Nephron (organoid): ENCODE data around the gene FITM2.

ENCODE experiments used
- H3K27ac Mint-ChIP-seq, 3 experiments: 2 replicates each; pipeline ENCODE4 v1.8.0; 2020; ENCODE audit warnings: mixed read lengths in 3 of 3, mild to moderate bottlenecking in 2 of 3, moderate library complexity in 1 of 3
- H3K27me3 Mint-ChIP-seq: 2 replicates; pipeline ENCODE4 v1.8.0; 2021; ENCODE audit warnings: low read depth, mild to moderate bottlenecking, moderate library complexity, mixed read lengths
- H3K36me3 Mint-ChIP-seq: 2 replicates; pipeline ENCODE4 v1.8.0; 2020; ENCODE audit warnings: low read depth, mixed read lengths
- H3K4me1 Mint-ChIP-seq: 2 replicates; pipeline ENCODE4 v1.8.0; 2020; ENCODE audit warnings: mixed read lengths
- H3K4me3 Mint-ChIP-seq, 3 experiments: 2 replicates each; pipeline ENCODE4 v1.8.0; 2020; ENCODE audit warnings: mild to moderate bottlenecking in 3 of 3, mixed read lengths in 3 of 3, moderate library complexity in 2 of 3
- H3K9me3 Mint-ChIP-seq: 2 replicates; pipeline ENCODE4 v1.8.0; 2020; ENCODE audit warnings: mixed read lengths
- TF ChIP-seq, protein P1 (sequence below), 3 experiments: fragments of 200-600 bp; sonication (generic); IDR thresholded peaks; one replicate each; pipeline ENCODE4 v1.5.0; 2021; ENCODE audit warnings: antibody characterized with exemption in 3 of 3; ENCODE audit not compliant: unreplicated experiment in 3 of 3

Gene FITM2

DNA sequence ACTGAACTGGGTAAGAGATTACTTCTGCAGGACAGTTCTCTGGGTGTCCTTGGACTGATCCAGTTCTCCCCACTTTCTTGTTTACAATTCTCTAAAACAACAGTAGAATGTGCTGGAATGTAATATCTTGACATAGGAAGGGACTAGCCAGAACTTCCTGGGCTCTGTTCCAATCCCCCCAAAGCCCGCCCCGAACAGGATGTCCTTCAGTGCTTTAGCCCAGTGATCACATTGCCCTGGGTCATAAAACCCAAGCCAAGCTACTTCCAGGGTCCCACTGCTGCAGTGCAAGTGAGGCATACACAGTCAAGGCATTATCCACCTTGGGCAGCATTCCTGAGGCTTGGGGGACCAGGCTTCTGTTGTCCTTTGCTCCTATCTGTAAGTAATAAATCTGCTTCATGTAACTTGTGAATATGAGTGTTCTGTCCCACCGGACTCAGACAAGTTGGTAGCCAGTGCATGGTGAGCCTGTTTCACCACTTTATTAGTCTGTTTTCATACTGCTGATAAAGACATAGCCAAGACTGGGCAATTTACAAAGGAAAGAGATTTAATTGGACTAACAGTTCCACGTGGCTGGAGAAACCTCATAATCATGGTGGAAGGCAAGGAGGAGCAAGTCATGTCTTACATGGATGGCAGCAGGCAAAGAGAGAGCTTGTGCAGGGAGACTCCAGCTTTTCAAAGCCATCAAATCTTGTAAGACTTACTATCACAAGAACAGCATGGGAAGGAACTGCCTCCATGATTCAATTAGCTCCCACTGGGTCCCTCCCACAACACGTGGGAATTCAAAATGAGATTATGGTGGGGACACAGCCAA lies 23.5 kb downstream of the FITM2 start:
- Mint-ChIP-seq H3K9me3 (peaks cover 11% of the 10 kb centered on the region), H3K4me3 (no peak overlapping the region), H3K4me1 (no peaks in the 10 kb centered on the region), H3K27ac (no peak overlapping the region), H3K36me3 (peaks cover 10% of the 10 kb centered on the region), H3K27me3 (peaks cover 4% of the 10 kb centered on the region)
- TF ChIP-seq, protein P1, sequence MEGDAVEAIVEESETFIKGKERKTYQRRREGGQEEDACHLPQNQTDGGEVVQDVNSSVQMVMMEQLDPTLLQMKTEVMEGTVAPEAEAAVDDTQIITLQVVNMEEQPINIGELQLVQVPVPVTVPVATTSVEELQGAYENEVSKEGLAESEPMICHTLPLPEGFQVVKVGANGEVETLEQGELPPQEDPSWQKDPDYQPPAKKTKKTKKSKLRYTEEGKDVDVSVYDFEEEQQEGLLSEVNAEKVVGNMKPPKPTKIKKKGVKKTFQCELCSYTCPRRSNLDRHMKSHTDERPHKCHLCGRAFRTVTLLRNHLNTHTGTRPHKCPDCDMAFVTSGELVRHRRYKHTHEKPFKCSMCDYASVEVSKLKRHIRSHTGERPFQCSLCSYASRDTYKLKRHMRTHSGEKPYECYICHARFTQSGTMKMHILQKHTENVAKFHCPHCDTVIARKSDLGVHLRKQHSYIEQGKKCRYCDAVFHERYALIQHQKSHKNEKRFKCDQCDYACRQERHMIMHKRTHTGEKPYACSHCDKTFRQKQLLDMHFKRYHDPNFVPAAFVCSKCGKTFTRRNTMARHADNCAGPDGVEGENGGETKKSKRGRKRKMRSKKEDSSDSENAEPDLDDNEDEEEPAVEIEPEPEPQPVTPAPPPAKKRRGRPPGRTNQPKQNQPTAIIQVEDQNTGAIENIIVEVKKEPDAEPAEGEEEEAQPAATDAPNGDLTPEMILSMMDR (IDR thresholded peaks at IDR 0.05; ENCODE audit: unreplicated experiment in 3 of 3), result no peak

DNA sequence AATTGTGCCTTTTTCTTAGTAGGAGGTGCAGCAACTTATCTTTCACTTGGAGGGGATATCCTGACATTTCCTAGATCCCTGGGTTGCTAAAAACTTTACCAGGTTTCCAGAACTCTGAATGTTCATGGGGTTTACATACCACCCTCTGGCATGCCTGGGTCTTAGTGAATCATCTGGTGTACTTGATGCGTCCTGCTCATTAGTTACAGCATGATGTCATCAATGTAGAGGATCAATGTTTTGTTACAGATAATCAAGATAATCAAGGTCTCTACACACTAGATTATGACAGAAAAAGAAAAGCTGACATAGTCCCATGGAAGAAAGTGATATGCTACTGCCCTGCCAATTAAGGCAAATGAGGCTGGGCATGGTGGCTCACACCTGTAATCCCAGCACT lies 27.0 kb downstream of the FITM2 start:
- Mint-ChIP-seq H3K4me1 (no peaks in the 10 kb centered on the region), H3K9me3 (peaks cover 10% of the 10 kb centered on the region)

DNA sequence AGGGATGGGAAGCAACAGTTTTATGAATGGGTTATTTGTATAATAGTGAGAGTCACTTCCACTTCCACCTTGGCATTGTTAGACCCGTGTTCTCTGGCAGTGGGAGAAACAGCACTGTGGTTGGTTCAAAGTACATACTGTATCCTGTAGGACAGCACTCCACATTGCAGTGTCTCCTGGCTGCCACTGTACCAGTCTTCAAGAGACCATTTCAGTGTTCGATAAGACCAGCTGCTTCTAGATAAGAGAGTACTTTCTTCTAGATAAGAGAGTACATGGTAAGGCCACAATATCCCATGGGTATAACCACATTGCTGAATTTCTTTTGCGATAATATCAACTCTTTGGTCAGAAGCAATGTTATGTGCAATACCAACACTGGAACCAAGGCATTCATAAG lies 28.8 kb downstream of the FITM2 start:
- no peaks in the 10 kb centered on the region for H3K36me3 Mint-ChIP-seq
- H3K27me3 Mint-ChIP-seq, result peaks cover 6% of the 10 kb centered on the region
- H3K9me3 Mint-ChIP-seq, result peaks cover 2% of the 10 kb centered on the region
- TF ChIP-seq, protein P1 (IDR thresholded peaks at IDR 0.05; ENCODE audit: unreplicated experiment in 3 of 3), result no peak
- H3K4me1 Mint-ChIP-seq, result no peaks in the 10 kb centered on the region
- H3K4me3 Mint-ChIP-seq, result no peak overlapping the region
- H3K27ac Mint-ChIP-seq, result no peak overlapping the region

More for the DNA sequence above, 27.0 kb downstream of the FITM2 start:
- Mint-ChIP-seq H3K36me3 (peaks cover 9% of the 10 kb centered on the region), H3K4me3 (no peak overlapping the region), H3K27me3 (peaks cover 6% of the 10 kb centered on the region), H3K27ac (no peak overlapping the region)
- TF ChIP-seq, protein P1 (IDR thresholded peaks at IDR 0.05; ENCODE audit: unreplicated experiment in 3 of 3), result no peak

DNA sequence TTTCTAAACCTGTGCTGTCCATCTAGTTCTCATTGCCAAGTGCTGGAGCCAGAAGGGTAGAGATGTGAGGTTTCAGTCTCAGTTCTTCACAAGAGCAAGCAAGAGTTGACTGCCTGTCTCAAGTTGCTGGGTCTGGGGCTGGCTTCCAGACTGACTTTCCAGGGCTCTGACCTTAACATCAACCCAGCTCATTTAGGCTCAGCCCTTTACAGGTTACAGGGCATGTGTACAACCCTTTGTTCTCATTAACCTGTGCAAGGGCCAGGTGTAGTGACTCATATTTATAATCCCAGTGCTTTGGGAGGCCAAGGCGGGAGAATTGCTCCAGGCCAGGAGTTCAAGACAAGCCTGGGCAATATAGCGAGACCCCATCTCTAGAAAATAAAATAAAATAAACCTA lies 30.6 kb downstream of the FITM2 start:
- TF ChIP-seq, protein P1 (IDR thresholded peaks at IDR 0.05; ENCODE audit: unreplicated experiment in 3 of 3), result no peak
- Mint-ChIP-seq H3K36me3 (no peaks in the 10 kb centered on the region), H3K4me1 (no peaks in the 10 kb centered on the region), H3K9me3 (no peaks in the 10 kb centered on the region), H3K27me3 (peaks cover 6% of the 10 kb centered on the region), H3K4me3 (no peak overlapping the region), H3K27ac (no peak overlapping the region)

DNA sequence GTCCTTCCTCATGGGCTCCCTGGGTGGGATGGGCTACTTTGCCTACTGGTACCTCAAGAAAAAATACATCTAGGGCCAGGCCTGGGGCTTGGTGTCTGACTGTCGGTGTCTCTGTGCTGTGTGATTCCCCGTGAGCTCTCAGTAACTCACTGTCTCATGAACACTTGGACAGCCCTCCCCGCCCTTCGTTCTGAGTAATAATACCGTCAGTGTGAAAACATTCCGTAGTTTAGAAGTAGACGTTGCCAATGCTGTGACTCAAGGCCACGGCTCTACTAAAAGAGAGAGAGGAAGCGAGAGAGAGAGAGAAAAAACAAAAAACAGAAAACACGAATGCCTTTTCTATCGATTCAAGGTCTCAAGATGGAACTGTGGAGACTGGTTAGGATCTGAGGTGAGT lies 31.8 kb downstream of the FITM2 start:
- TF ChIP-seq, protein P1 (IDR thresholded peaks at IDR 0.05; ENCODE audit: unreplicated experiment in 3 of 3), result no peak
- no peaks in the 10 kb centered on the region for H3K9me3 Mint-ChIP-seq

More for the DNA sequence above, 31.8 kb downstream of the FITM2 start:
- no peak overlapping the region for H3K4me3 Mint-ChIP-seq
- no peak overlapping the region for H3K27ac Mint-ChIP-seq
- H3K36me3 Mint-ChIP-seq, result no peaks in the 10 kb centered on the region
- no peaks in the 10 kb centered on the region for H3K4me1 Mint-ChIP-seq
- H3K27me3 Mint-ChIP-seq, result peaks cover 6% of the 10 kb centered on the region
